NCI-H446 treated with DMSO at 0.1 percent for 48 hours (cell line): ENCODE data around the gene DNAJC12.
"Not testable (repeated sequence)": the region's sequence is repeated elsewhere in the genome, so short reads cannot be mapped to it uniquely, and the experiment has no call there.

Source experiments
- DNase-seq: peaks from one replicate; lab custom pipeline; 2025; lab: John Stamatoyannopoulos, UW

Gene DNAJC12

DNA sequence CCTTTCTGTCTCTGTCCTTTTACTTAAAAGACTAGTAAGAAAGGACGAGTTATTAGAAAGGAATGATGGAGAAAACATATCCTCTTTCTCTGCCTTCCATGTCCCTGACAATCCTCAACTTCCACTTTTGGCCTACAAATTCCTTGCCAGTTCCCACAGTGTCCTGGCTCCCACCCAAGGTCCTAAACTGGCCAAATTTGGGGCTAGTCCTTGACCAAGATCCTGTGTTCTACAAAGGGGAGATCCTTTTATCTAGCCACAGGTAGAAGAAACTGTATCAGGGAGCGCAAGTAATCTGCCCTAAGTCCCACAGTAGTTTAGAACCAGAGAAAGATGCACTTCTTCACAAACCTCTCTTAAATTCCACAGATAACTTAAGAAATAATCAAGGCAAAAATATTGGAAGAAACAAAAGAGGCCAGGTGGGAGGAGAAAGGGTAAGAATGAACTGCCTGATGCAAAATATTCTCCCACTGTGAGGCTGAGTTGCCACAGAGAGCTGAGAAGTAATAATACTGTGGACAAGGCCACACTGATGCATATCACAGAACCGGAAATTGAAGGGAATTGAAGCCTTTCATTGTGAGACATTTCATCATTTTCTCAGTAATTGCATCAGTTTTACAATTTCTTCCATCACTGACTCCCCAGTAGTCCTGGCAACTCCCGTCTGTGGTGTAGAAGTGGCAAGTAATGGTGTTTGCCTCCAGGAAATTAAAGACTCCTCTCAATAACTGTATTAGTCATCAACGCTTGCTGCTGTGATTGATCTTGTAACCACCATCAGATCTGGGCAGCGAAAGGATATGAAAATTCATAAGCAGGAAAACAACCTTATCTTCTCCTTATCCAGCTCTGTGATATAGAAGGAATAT is 47.2 kb downstream of the DNAJC12 start:
- DNase-seq = no peak

DNA sequence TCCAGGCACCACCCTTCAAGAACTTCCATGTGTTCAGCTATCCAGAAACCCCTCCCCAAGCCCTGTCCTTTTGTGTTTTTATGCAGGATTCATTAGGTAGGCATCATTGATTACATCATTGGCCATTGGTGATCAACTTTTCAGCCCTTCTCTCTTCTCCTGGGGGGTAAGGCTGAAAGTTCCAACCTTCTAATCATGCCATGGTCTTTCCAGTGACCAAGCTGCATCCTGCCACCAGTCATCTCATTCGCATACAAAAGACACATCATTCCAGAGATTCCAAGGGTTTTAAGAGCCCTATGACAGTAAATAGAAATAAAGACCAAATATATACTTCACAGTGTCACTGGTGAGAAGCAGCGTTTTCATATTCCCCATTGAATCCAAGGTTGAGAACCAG is 48.2 kb downstream of the DNAJC12 start:
- DNase-seq = no peak

DNA sequence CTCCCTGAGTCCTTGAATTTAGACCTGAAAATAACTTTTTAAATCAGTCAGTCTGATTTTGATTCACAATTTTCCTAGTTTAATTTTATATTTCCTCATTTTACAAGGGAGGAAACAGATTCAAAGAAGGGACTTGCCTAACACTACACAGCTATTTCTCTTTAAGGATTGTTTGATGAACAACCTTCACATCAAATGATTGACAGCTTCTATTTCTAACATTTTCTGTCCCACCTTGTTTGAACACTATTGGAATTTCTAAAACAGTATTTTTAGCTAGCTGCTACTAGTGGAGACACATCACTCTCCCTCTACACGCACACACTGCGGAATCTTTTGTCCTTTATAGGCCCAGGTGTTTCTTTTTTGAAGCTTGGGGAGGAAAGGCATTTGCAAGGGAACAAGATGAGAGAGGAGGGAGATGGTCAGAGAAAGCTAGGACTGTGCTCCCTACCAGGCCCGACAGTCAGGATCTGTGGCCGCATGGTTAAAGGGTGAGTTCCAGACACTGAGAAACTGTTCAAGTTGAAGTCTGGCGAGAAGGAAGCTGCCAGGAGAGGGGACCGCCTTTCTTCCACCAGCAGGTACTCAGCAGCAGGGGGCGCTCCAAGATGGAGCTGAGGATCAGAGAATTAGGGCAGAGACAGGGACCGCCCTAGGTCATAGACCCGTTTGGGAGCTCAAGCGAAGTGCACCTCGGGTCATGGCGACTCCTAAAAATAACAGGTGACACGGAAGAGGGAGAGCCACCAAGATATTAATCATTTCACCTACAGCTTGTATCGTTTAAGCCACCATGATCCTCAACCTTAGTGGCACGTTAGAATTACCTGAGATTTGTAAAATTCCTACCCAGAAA is 49.7 kb downstream of the DNAJC12 start:
- DNase-seq = no peak

DNA sequence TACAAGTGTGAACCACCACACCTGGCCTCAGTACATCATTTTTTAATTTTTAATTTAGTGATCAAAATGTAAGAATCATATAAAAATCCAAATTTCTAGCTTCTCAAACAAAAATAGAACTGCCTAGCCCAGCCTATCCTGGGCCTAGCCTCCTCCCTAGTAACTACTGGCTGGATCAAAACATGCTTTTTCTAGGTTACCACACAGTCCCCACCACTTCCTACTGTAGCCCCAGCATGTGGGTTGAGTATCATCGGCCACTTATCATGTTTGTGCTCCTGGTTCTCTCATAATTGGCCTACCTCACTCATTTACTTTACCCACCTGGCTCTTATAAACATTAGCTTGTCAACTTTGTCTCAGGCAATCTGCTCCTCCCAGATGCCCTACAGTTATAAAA is 52.9 kb downstream of the DNAJC12 start:
- DNase-seq = no peak

DNA sequence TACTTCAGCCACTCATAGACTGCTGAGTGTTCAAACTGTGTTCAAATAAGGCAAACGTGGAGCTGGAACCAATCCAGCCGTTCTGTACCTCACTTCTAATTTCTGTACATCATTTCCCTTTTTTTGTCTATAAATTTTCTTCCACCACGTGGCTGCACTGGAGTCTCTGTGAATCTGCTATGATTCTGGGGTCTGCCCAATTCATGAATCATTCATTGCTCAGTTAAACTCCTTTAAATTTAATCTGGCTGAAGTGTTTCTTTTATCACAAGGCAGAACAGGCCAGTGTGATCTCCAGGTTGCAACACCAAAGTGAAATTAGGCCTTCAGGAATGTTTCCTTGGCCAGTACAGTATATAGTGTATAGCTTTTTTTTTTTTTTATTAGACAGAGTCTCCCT is 53.5 kb downstream of the DNAJC12 start:
- no peak for DNase-seq

DNA sequence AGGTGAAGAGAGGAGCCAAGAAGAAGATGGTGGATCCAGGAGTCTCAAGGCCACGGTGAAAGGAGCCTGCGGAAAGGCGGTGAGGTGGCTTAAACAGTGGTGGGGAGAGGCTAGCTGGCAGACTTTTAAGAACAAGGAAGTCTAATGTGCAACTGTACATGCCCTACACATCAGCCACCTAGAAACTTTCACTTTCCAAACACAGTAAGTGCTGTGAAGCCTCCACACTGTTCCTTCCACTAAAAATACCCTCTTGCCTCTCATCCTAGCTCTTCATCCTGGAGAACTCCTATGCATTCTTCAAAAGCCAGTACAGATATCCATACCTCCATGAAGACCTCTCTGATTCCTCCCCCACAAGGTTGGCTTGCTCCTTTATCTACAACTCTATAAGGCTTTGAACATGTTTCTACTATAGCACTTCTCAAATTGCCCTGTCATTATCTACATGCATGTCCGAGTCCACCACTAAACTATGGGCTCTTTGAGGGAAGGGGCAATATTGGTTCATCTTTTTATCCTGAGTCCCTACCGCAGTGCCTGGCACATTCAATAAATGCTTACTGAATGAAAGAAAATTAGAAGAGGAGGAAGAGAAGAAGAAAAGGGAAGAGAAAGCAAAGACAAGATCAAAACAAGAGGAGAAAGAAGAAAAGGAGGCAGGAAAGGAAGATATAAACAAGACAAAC is 54.2 kb downstream of the DNAJC12 start:
- DNase-seq = no peak

DNA sequence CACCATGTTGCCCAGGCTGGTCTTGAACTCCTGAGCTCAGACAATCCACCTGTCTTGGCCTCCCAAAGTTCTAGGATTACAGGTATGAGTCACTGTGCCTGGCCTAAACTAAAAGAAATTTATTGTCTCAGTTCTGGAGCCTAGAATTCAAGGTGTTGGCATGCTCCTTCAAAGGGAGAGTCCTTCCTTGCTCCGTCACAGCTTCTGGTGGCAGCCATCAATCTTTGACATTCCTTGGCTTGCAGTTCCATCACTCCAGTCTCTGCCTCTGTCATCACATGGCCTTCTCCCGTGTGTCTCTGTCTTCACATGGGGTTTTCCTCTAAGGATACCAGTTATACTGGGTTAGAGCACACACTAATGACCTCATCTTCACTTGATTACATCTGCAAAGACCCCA is 55.5 kb downstream of the DNAJC12 start:
- no peak for DNase-seq

DNA sequence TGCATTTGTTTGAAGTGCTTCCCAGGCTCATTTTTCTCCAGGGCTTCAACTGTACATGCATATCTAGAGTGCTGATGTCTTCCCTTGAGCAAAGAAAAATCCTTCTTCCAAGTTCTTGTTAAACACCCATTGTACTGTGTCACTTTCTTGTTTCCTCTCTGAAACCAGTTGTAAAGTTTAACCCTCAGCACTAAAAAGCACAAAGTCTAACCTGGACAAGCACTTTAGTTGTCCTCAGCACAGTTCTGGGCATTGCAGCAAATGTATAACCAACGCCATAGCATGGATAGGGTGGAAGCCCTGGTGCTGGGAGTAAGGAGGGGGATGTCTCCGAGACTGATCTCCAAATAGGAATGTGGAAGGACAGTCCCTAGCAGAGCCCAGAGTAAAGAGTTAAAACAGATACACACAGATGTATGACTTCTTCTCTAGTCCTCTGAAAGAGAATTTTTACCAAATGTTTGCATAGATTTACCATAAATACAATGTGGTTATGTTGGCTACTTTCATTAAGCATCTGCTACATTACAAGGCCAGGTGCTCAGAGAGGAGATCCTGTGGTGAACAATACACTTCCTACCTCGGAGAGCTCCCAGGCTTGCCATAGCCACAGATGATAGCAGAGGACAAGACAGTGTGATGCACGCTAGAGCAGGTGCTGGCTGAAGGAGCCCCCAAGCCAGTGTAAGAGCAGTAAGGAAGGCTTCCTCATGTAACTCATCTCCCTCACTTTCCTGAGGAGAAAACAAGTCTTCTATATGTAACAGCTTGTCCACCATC is 57.0 kb downstream of the DNAJC12 start:
- DNase-seq = no peak

DNA sequence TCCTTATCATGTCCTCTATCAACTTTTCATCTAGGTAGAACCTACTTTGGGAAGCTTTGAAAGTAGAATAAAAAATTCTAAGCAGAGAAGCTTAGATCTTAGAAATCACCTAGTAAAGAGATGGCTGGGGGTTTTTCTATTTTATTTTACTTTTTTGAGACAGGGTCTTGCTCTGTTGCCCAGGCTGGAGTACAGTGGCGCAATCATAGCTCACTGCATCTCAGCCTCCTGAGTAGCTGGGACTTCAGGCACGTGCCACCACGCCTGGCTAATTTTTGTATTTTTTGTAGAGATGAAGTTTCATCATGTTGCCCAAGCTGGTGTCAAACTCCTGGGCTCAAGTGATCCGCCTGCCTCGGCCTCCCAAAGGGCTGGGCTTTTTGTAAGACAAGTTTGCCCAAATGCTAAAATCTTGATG is 57.8 kb downstream of the DNAJC12 start:
- not testable (repeated sequence) for DNase-seq

DNA sequence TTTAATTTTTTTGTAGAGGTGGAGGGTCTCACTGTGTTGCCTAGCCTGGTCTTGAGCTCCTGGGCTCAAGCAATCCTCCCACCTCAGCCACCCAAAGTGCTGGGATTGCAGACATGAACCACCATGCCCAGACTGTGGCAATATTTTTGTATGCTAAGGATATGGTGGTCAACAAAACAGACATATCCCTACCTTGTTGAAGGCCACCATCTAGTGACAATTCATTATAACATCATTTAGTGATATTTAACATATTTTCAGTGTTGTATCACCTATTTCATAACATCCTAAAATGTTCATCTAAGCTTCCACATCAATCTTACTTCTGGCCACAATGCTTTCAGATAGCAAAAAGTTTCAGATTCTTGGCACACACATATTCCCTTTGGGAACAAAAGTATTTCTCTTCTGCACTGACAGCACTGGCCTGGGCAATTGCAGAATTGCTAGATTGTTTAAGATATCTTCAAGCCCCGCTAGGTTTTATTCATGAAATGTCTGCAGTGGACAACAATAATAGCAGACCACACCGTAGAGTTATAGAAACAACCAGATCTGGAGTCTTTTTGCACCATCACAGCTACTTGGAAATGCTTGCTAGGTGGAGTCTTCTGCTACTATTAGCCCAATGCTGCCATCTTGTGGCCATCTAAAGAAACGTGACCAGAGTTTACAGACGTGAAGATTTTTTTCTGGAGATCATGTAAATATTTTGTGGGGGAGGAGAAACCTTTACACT is 58.4 kb downstream of the DNAJC12 start:
- DNase-seq = peak; percentile 26

DNA sequence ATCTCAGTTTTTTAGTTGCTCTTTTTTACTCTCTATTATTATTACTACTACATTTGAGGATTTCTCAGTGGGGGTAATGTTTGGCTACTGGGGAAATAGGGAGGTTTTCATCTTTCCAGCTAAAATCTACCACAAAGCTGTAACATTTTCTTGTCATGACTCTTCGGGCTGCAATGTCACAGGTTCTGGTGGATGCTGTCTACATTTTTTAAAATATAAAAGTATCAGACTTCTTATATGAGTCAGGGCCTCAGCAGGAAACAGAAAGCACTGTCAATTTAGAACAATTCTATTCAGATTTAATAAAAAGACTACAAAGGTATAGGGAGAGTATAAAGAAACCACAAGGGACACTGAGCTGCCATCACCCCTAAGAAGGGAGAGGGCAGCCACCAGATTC is 61.6 kb downstream of the DNAJC12 start:
- no peak for DNase-seq

DNA sequence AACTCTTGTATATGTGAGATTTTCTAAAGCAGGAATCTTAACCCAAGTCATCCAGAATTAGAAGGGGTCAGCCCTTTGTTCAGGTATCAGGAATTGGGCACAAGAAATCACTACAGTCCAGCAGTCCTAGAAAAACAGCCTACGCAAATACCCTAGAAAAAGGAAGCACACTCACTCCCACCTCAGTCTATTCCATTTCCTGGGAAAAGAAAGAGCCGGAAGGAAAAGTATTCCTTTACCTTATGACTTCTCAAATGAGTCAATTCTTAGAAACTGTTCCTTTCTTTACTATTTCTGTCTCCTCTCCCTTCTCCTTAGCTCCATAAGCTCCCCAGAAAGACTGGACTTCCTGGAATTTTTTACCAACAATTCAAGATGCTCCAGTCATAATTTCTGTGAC is 62.7 kb downstream of the DNAJC12 start:
- no peak for DNase-seq

DNA sequence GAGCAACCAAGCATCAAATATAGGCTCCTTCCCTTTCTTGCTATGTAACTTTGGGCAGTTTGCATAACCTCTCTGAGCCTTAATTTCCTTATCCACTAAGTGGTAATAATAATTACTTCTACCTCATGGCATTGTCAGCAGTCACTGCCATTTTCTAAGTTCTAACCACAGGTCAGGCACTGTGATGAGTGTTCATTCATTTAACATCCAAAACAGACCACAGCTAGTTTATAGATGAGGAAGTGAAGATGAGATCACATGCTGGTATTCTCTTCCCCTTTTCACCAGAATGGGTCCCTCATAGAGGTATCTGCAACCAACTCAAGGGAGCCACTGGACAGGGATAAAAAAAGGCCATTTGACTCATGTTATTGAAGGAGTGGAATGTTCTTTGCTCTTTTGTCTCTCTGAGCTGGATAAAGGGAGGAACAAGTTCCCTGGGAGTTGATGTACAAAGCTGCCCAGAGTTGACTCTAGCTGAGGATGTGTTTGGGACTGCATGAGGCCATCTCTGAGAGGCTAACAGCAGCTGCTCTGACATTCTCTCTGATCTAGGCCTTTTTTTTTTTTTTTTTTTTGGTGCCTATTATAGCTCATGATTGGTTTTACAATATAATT is 65.0 kb downstream of the DNAJC12 start:
- DNase-seq = no peak

DNA sequence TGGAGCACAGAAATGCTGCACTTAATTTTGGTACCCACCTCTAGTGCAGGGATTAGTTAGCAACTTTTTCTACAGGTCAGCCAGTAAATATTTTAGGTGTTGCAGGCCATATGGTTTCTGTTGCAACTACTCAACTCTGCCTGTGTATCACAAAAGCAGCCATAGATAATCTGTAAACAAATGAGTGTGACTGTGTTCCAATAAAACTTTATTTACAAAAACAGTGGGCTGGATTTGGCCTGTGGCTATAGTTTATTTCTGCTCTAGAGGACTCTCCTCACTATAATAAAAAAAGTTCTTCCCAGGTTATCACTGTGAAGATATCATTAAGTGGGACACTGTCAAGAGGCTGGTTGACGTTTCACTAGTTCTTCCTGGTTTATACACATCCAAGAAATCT is 65.8 kb downstream of the DNAJC12 start:
- no peak for DNase-seq

DNA sequence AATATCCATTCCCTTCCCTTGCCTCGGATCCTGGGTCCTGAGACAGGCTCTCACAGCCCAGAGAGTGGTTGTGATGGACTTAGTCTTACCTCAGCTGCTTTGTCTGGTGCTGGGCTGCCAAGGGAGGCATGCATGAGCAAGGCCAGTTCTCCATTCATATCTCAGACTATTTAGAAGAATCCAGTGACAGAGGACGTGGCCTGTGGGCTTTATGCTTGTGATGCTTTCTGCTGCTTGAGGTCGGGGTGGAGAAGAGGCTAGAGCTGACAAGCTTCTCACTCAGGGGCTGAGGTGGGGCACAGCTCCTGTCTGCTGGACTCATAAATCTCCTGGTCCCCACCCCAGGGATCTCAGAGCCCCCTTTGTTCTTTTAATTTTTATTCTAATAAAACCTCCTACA is 66.8 kb downstream of the DNAJC12 start:
- DNase-seq = no peak

DNA sequence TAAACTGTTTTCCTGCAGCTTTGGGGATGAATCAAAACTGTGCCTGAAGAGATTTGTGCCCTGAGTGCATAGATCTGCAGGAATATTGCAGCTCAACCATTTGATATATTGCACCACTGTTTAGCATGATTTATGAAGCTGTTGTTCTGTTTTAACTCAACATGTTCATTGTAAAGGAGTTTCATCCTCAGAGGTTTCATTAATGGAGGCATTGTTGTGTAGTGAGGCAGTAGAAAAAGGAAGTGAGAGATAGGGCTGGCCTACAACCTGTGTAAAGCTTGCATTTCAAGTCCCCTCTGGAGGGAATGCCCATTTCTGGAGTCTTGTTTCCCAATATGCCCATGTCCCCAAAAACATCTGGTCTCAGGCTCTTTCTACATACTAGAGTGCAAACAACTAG is 67.5 kb downstream of the DNAJC12 start:
- DNase-seq = no peak

DNA sequence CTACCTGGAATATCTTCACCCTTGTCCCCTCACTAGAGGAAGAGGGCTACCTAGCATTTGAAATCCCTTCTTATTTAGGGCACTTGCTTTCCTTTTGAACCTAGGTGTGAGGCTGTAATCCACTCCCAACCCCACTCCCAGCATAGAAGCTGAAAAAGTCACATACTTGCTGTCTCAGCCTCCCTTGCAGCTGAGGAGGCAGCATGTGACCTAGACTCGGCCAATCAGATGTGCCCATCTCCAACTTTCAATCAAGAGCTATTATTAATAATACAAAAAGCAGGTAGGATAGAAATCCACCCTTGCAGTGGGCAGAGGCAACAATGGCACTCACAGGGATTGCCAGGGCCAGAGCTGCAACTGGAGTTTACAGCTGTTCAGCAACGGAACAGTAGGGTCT is 70.7 kb downstream of the DNAJC12 start:
- no peak for DNase-seq

DNA sequence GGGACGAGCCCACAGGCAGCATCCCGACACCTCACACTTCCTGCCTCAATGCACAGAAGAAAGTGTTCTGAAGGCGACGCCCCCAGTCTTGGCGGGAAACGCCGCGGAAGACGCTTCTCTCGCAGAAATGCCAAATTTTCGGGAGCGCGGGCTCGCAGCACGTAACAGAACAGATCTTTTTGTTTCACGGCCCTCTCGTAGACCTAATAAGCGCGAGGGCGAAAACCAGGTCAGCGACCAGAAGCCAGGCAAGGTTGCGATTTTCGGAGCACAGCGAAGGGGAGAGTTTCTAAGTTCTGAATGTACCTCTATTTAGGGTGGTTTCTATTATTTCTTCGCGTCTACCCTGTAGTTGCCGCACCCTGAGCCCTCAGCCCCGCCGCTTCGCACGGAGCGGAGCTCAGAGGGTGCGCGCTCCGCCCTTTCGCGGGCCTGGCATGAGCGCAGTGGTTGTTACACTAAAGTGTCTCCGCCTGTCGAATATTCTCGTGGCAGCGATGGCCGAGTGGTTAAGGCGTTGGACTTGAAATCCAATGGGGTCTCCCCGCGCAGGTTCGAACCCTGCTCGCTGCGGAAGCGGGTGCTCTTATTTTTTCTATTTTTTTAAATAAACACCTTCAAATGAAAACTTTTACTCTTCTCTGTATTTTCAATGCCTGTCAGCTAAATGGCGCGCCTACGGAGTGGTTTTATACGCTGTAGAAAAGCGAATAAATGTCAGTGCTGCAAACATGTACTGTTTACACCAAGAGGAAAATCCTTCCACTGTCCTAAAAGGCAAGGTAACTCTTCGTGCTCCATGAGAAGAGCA is 73.8 kb downstream of the DNAJC12 start:
- peak; percentile 71 for DNase-seq

DNA sequence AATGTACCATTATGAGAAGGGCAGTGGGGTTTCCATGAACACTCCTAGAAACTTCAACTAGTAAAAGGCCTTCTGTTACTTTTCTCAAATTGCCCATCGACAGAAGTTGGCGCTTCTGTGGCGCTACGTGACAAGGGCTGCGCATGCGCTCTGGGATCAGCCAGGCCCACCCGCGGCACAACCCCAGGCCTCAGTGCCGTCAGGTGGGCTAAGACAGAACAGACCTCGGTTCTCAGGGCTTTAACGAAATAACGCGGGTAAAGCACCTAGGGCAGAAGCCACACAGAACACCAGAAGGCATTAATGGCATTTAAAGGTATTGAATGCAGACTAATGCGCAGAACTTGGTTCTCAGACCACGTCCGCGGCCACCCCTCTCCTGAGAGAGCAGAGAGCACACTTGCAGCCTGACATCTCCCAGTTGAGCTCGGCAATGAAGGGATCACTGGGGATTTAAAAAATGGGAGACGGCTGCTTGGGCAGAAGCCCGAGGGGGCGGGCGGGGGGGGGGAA is 74.4 kb downstream of the DNAJC12 start:
- peak; percentile 52 for DNase-seq

DNA sequence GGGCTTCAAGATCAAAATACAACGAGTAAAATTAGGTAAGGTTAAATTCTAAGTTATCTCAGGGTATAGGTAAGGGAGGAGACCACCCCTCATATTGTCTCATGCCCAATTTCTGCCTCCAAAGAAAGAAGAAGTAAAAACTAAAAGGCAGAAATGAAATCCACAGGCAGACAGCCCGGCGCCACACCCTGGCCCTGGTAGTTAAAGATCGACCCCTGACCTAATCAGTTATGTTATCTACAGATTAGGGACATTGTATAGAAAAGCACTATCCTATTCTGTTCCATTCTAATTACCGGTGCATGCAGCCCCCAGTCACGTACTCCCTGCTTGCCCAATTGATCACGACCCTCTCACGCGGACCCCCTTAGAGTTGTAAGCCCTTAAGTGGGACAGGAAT is 75.4 kb downstream of the DNAJC12 start:
- DNase-seq = not testable (repeated sequence)
